CD4-positive, alpha-beta T cell (primary cell): ENCODE results near the gene RPGRIP1L. TPM values are rescaled to one million over a fixed set of nuclear protein-coding genes. Genes with fewer than 3 reads are reported as not detected.

ENCODE experiments used
- ATAC-seq: fragments of 200-7000 bp; cut with Tn5 transposase; one replicate; pipeline ENCODE4 v1.10.0; 2022; ENCODE audit warnings: mild to moderate bottlenecking; ENCODE audit not compliant: poor library complexity
- CTCF ChIA-PET: fragments of 350-600 bp; sonication (Branson Sonifier 250); formaldehyde crosslinking; loops from one replicate; lab custom pipeline; 2021; ENCODE audit warnings: antibody characterized with exemption, inconsistent platforms; lab: Charles Lee
- POLR2A ChIA-PET: fragments of 350-600 bp; sonication (Branson Sonifier 250); formaldehyde crosslinking; loops from one replicate; lab custom pipeline; 2021; ENCODE audit warnings: antibody characterized with exemption, inconsistent platforms; lab: Charles Lee
- DNase-seq, 14 experiments: peaks; one replicate each; pipeline ENCODE4 v3.0.0-alpha.2; 2013 to 2020; ENCODE audit warnings: mixed read lengths in 2 of 14
- H3K27ac ChIP-seq, 2 donors: one replicate each; pipeline versions ENCODE4 v1.5.1 to v1.7.0; 2013; ENCODE audit warnings: low read length in 2 of 2, low read depth in 1 of 2, mild to moderate bottlenecking in 1 of 2
- H3K27me3 ChIP-seq, 2 experiments: 1 replicate in 1 of 2; 2 replicates in 1 of 2; pipeline versions ENCODE4 v1.6.1 to v1.7.0; 2013; ENCODE audit warnings: low read length in 2 of 2, control low read depth in 1 of 2, mild to moderate bottlenecking in 1 of 2, moderate library complexity in 1 of 2; ENCODE audit not compliant: insufficient read depth in 2 of 2, control insufficient read depth in 1 of 2
- H3K36me3 ChIP-seq: one replicate; pipeline ENCODE4 v1.6.1; 2013; ENCODE audit warnings: low read length, control low read depth; ENCODE audit not compliant: insufficient read depth
- H3K4me1 ChIP-seq: one replicate; pipeline ENCODE4 v1.6.1; 2013; ENCODE audit warnings: low read length, control low read depth; ENCODE audit not compliant: insufficient read depth
- H3K4me3 ChIP-seq: one replicate; pipeline ENCODE4 v1.5.1; 2013; ENCODE audit warnings: mild to moderate bottlenecking, low read length, moderate library complexity
- H3K9me3 ChIP-seq, 2 experiments: 1 replicate in 1 of 2; 2 replicates in 1 of 2; pipeline versions ENCODE4 v1.6.1 to v1.7.0; 2013; ENCODE audit warnings: low read length in 2 of 2, mild to moderate bottlenecking in 2 of 2, control low read depth in 1 of 2, moderate library complexity in 1 of 2; ENCODE audit not compliant: control insufficient read depth in 1 of 2, insufficient read depth in 1 of 2
- H3K27ac Mint-ChIP-seq: one replicate; pipeline ENCODE4 v1.8.0; 2020; ENCODE audit warnings: mixed read lengths
- H3K27me3 Mint-ChIP-seq: one replicate; pipeline ENCODE4 v1.8.0; 2021; ENCODE audit warnings: mixed read lengths
- H3K36me3 Mint-ChIP-seq: one replicate; pipeline ENCODE4 v1.8.0; 2021; ENCODE audit warnings: low read depth, mixed read lengths
- H3K4me1 Mint-ChIP-seq: one replicate; pipeline ENCODE4 v1.8.0; 2021; ENCODE audit warnings: low read depth, mixed read lengths
- H3K4me3 Mint-ChIP-seq: one replicate; pipeline ENCODE4 v1.8.0; 2020; ENCODE audit warnings: mild to moderate bottlenecking, mixed read lengths
- H3K9me3 Mint-ChIP-seq: one replicate; pipeline ENCODE4 v1.8.0; 2020; ENCODE audit warnings: mixed read lengths
- CTCF ChIP-seq: fragments of 200-600 bp; IDR thresholded peaks from one replicate; pipeline ENCODE4 v1.8.0; 2022; ENCODE audit warnings: antibody characterized with exemption, mild to moderate bottlenecking
- intact Hi-C, 2 experiments: fragments of 100-400 bp; cut with DNase I in 1 of 2; cut with micrococcal nuclease in 1 of 2; formaldehyde crosslinking; loops; one replicate each; pipeline versions ENCODE4 v1.15.1 to v1.9.0; 2023 to 2025; cut with DNase I, micrococcal nuclease
- total RNA-seq, 174 experiments: library from RNA in 2 of 174; stranded (reverse) in 2 of 174; gene quantifications; one replicate each; pipeline ENCODE4 v1.2.3 and lab custom pipeline; 2021 to 2026

RPGRIP1L gene
- total RNA-seq, 2 experiments from 2014 or later: 2.4 to 2.5 TPM

GRCh38 chr16:53715023-53715384, 11.3 kb upstream of the RPGRIP1L start:
- no peak overlapping the region for H3K27ac Mint-ChIP-seq
- Histone ChIP-seq H3K4me3 (no peak overlapping the region), H3K27ac (no peak overlapping the region), H3K36me3 (no peaks in the 10 kb centered on the region), H3K9me3 (no peaks in the 10 kb centered on the region), H3K4me1 (no peaks in the 10 kb centered on the region), H3K27me3 (no peaks in the 10 kb centered on the region)
- no peak for ATAC-seq
- H3K4me1 Mint-ChIP-seq: peaks cover 48% of the 10 kb centered on the region
- no peaks in the 10 kb centered on the region for H3K27me3 Mint-ChIP-seq
- H3K4me3 Mint-ChIP-seq: no peak overlapping the region
- intact Hi-C loops: no loop called here
- no peaks in the 10 kb centered on the region for H3K9me3 Mint-ChIP-seq
- POLR2A ChIA-PET: no interaction called here
- CTCF ChIA-PET: no interaction called here
- H3K36me3 Mint-ChIP-seq: peaks cover 21% of the 10 kb centered on the region
- no peak for DNase-seq
- TF ChIP-seq CTCF: no peak

- no peak for DNase-seq
- H3K27me3 ChIP-seq: no peaks in the 10 kb centered on the region
- ATAC-seq: no peak
- H3K4me1 ChIP-seq: no peaks in the 10 kb centered on the region
- no peaks in the 10 kb centered on the region for H3K27me3 Mint-ChIP-seq
- H3K9me3 ChIP-seq: no peaks in the 10 kb centered on the region
- ChIA-PET POLR2A (no interaction called here), CTCF (no interaction called here)
- intact Hi-C loops: no loop called here
- peaks cover 21% of the 10 kb centered on the region for H3K36me3 Mint-ChIP-seq
- H3K27ac ChIP-seq: no peak overlapping the region
- H3K36me3 ChIP-seq: no peaks in the 10 kb centered on the region
- H3K4me1 Mint-ChIP-seq: peaks cover 48% of the 10 kb centered on the region
- H3K9me3 Mint-ChIP-seq: no peaks in the 10 kb centered on the region
- no peak overlapping the region for H3K4me3 ChIP-seq
- no peak overlapping the region for H3K27ac Mint-ChIP-seq
- no peak for TF ChIP-seq CTCF
- no peak overlapping the region for H3K4me3 Mint-ChIP-seq
These were observed 10.8 kb upstream of the RPGRIP1L start for GRCh38 chr16:53714205-53715022.

- Mint-ChIP-seq H3K4me1 (peaks cover 50% of the 10 kb centered on the region), H3K36me3 (peaks cover 21% of the 10 kb centered on the region), H3K9me3 (no peaks in the 10 kb centered on the region), H3K4me3 (no peak overlapping the region), H3K27ac (no peak overlapping the region), H3K27me3 (no peaks in the 10 kb centered on the region)
- Histone ChIP-seq H3K27ac (no peak overlapping the region), H3K4me1 (no peaks in the 10 kb centered on the region), H3K4me3 (no peak overlapping the region), H3K27me3 (no peaks in the 10 kb centered on the region), H3K9me3 (no peaks in the 10 kb centered on the region), H3K36me3 (no peaks in the 10 kb centered on the region)
- no peak for TF ChIP-seq CTCF
- DNase-seq: no peak
- ChIA-PET POLR2A (no interaction called here), CTCF (no interaction called here)
- ATAC-seq: no peak
- intact Hi-C loops: no loop called here
These were observed 9.9 kb upstream of the RPGRIP1L start for GRCh38 chr16:53713403-53714204.
